GM06990 (cell line): ENCODE results near the gene JPH3.

ENCODE experiments used
- DNase-seq: peaks from one replicate; pipeline ENCODE4 v3.0.0-alpha.2; 2011; ENCODE audit not compliant: insufficient read length; ENCODE audit errors: extremely low read depth
- H3K27me3 ChIP-seq: replicated peaks from 2 replicates; pipeline ENCODE4 v1.6.0; 2011; ENCODE audit warnings: low read length; ENCODE audit not compliant: control insufficient read depth, insufficient read depth
- H3K36me3 ChIP-seq: 2 replicates; pipeline ENCODE4 v1.5.1; 2011; ENCODE audit warnings: low read length; ENCODE audit not compliant: control insufficient read depth, insufficient read depth
- H3K4me3 ChIP-seq: replicated peaks from 2 replicates; pipeline ENCODE4 v1.5.1; 2011; ENCODE audit warnings: low read depth, mild to moderate bottlenecking, control low read depth, low read length
- CTCF ChIP-seq: IDR thresholded peaks from 2 replicates; pipeline ENCODE4 v1.5.1; 2011; ENCODE audit warnings: low read length, control low read depth, mild to moderate bottlenecking, inconsistent platforms; ENCODE audit not compliant: insufficient read depth, poor library complexity, severe bottlenecking

The JPH3 gene

DNA sequence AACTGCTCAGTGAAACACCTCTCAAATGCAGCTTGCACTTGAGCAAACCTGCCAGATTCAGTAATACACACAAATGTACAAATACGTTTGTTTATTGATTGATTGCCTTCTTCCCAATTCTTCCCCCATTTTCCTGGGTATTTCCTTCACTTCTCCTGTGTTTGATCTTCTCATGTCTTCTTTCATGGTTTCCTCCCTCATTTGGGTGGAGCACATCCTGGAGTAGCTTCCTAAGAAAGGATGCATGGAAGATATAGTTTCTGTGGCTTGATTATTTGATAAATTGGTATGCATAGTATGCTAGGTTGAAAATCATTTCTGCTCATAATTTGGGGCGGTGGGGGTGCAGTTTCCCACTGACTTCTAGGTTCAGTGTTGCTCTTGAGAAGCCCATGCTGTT is 28.8 kb downstream of the JPH3 start:
- DNase-seq = no peak
- no peak for TF ChIP-seq CTCF
- Histone ChIP-seq H3K4me3 (no peak overlapping the region), H3K36me3 (no peaks in the 10 kb centered on the region), H3K27me3 (peaks cover 1% of the 10 kb centered on the region; the same call in 1 of the 2 replicates)

DNA sequence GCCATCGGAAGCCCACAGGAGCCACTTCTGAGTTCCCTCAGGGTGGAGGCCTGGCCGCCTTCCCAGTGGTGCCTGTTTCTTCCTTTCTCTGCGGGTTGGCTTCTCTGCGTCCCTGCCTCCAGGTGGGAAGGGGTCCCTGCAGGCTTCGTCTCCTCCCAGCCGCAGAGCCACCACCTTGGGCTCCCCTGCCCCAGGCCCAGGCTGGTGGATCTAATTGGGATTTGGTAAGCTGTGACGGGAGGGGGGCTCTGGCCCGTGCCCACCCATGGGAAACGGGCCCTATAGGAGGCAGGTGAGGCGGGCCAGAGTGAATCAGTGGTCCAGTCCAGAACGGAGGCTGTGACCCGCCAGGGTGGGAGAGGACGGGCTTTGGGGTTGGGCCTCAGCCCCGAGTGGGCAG is 32.1 kb downstream of the JPH3 start:
- H3K36me3 ChIP-seq = no peaks in the 10 kb centered on the region
- no peak for TF ChIP-seq CTCF
- no peak overlapping the region for H3K4me3 ChIP-seq
- H3K27me3 ChIP-seq = peaks cover 1% of the 10 kb centered on the region; the same call in 1 of the 2 replicates
- no peak for DNase-seq

DNA sequence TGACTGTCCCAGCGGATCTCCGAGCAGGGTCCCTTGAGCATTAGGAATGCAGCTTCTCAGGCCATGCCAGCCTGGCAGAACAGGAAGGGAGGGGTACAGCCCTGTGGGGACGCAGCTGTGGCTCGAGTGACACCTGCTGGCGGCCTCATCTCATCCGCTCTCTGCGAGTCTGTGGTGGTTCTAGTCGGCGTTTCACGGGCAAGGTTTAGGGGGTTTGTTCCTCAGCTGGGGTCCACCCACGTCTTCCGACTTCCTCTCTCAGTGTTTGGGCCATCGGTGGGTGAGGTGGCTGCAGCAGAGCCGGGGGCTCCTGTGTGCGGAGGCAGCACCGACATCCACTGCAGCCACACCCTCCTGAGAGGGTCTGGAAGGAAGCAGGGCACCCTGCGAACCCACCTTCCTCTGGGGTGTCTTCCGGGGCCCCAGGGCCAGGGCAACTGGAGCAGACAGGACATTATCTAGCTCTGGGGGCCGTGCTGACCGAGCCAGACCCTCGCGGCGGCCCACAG is 33.3 kb downstream of the JPH3 start:
- Histone ChIP-seq H3K36me3 (no peaks in the 10 kb centered on the region), H3K4me3 (no peak overlapping the region), H3K27me3 (no peaks in the 10 kb centered on the region)
- DNase-seq = peak; percentile 59
- peak; percentile 84 for TF ChIP-seq CTCF

GRCh38 chr16:87636050-87636684 is 33.9 kb downstream of the JPH3 start:
- Histone ChIP-seq H3K4me3 (no peak overlapping the region), H3K27me3 (no peaks in the 10 kb centered on the region; the same call in 1 of the 2 replicates)
- peak; percentile 55 for DNase-seq

DNA sequence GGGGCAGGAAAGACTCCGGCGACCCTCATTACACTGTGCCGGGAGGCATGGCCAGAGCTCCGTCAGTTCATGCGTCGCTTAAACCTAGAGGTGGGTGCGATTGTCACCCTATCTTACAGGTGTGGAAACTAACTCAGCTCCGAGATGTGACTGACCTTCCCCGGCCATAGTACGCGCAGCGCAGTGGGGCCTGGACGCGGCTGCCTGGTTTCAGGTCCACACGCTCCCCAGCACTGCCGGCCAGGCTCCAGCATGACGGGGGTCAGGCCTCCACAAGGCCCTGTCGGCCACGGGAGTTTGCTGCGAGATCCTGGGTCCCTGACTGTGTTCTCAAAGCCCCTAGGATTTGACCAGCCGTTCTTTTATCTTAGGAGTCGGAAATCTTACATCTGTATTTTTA is 34.4 kb downstream of the JPH3 start:
- Histone ChIP-seq H3K36me3 (no peaks in the 10 kb centered on the region), H3K27me3 (no peaks in the 10 kb centered on the region; the same call in 1 of the 2 replicates), H3K4me3 (no peak overlapping the region)
- no peak for DNase-seq
- TF ChIP-seq CTCF = no peak

More at GRCh38 chr16:87636050-87636684, 33.9 kb downstream of the JPH3 start:
- no peaks in the 10 kb centered on the region for H3K36me3 ChIP-seq
- peak; percentile 74 for TF ChIP-seq CTCF
